Keratinocyte (primary cell): ENCODE measurements around the gene GLI3. TPM values are rescaled to one million over a fixed set of nuclear protein-coding genes. Genes with fewer than 3 reads are reported as not detected.

Source experiments
- DNase-seq: peaks from one replicate; pipeline ENCODE4 v3.0.0-alpha.2; 2011; ENCODE audit warnings: low read depth, missing footprints, low spot score
- FAIRE-seq: peaks from 2 replicates; lab custom pipeline; 2011; peaks lifted over from hg19 to GRCh38; lab: Jason Lieb, UNC
- H2AFZ ChIP-seq: 2 replicates; pipeline ENCODE4 v1.6.0; 2012; ENCODE audit warnings: low read length, control low read depth, inconsistent platforms; ENCODE audit not compliant: control insufficient read depth
- H3K27ac ChIP-seq: 2 replicates; pipeline ENCODE4 v1.5.1; 2011; ENCODE audit warnings: low read length; ENCODE audit not compliant: control insufficient read depth, insufficient read depth
- H3K27me3 ChIP-seq: 3 replicates; pipeline ENCODE4 v1.6.0; 2011; ENCODE audit warnings: low read length; ENCODE audit not compliant: control insufficient read depth, insufficient read depth; ENCODE audit errors: extremely low read depth
- H3K36me3 ChIP-seq, 2 experiments: 2 replicates in 1 of 2; 3 replicates in 1 of 2; pipeline ENCODE4 v1.5.1; 2011; ENCODE audit warnings: low read length in 2 of 2, mild to moderate bottlenecking in 1 of 2; ENCODE audit not compliant: control insufficient read depth in 2 of 2, insufficient read depth in 2 of 2; ENCODE audit errors: extremely low read depth in 1 of 2
- H3K4me1 ChIP-seq: 3 replicates; pipeline ENCODE4 v1.5.1; 2011; ENCODE audit warnings: low read length; ENCODE audit not compliant: control insufficient read depth, insufficient read depth; ENCODE audit errors: extremely low read depth
- H3K4me2 ChIP-seq: 3 replicates; pipeline ENCODE4 v1.6.0; 2011; ENCODE audit warnings: low read depth, low read length; ENCODE audit not compliant: control insufficient read depth, insufficient read depth; ENCODE audit errors: extremely low read depth
- H3K4me3 ChIP-seq, 3 experiments: fragments of 200-600 bp in 1 of 3; sonication (generic) in 1 of 3; 2 replicates in 2 of 3; 3 replicates in 1 of 3; pipeline ENCODE4 v1.5.1; 2011 to 2016; ENCODE audit warnings: low read length in 3 of 3, mild to moderate bottlenecking in 3 of 3, control low read depth in 2 of 3, inconsistent platforms in 1 of 3, low read depth in 1 of 3, mixed read lengths in 1 of 3, mixed run types in 1 of 3, moderate library complexity in 1 of 3; ENCODE audit not compliant: control insufficient read depth in 2 of 3, insufficient read depth in 2 of 3; ENCODE audit errors: extremely low read depth in 1 of 3
- H3K79me2 ChIP-seq: 2 replicates; pipeline ENCODE4 v1.6.0; 2012; ENCODE audit warnings: low read length; ENCODE audit not compliant: control insufficient read depth, insufficient read depth
- H3K9ac ChIP-seq: 3 replicates; pipeline ENCODE4 v1.6.0; 2011; ENCODE audit warnings: low read length; ENCODE audit not compliant: control insufficient read depth, insufficient read depth; ENCODE audit errors: extremely low read depth
- H3K9me1 ChIP-seq: 3 replicates; pipeline ENCODE4 v1.6.0; 2011; ENCODE audit warnings: low read length; ENCODE audit not compliant: control insufficient read depth, insufficient read depth; ENCODE audit errors: extremely low read depth
- H3K9me3 ChIP-seq: 2 replicates; pipeline ENCODE4 v1.5.1; 2012; ENCODE audit warnings: low read depth, low read length; ENCODE audit not compliant: control insufficient read depth
- H4K20me1 ChIP-seq: 3 replicates; pipeline ENCODE4 v1.6.0; 2011; ENCODE audit warnings: low read length; ENCODE audit not compliant: control insufficient read depth, insufficient read depth; ENCODE audit errors: extremely low read depth
- CTCF ChIP-seq, 3 experiments: IDR thresholded peaks in 1 of 3; conservative IDR thresholded peaks in 1 of 3; optimal IDR thresholded peaks in 1 of 3; 2 replicates in 2 of 3; 3 replicates in 1 of 3; pipeline versions ENCODE3 to v1.5.1; 2011; ENCODE audit warnings: low read length in 3 of 3, mild to moderate bottlenecking in 3 of 3, moderate library complexity in 2 of 3, control low read depth in 1 of 3, inconsistent platforms in 1 of 3; ENCODE audit not compliant: insufficient read depth in 2 of 3; ENCODE audit errors: extremely low read depth in 1 of 3
- EZH2 ChIP-seq: IDR thresholded peaks from one replicate; pipeline ENCODE4 v1.6.1; 2012; ENCODE audit warnings: inconsistent platforms, mild to moderate bottlenecking, low read length, moderate library complexity
- dilution Hi-C: fragments of 300-500 bp; cut with MboI; formaldehyde crosslinking; loops from one replicate; pipeline ENCODE4 v1.7.0; 2020; ENCODE audit warnings: low sequenced_read_pairs; ENCODE audit not compliant: extremely low pct_ligation_motif_present
- polyA plus RNA-seq, 5 experiments: library from polyadenylated mRNA; depleted of rRNA in 3 of 5; stranded (reverse) in 3 of 5; stranded (forward) in 1 of 5; unstranded in 1 of 5; fragments of >200 nt; gene quantifications; 1 replicate in 1 of 5; 2 replicates in 3 of 5; 3 replicates in 1 of 5; pipeline versions ENCODE4 v1.2.1 to v1.2.3, GENCODE V29; 2011 to 2012; ENCODE audit warnings: missing spikeins in 2 of 5, low read depth in 1 of 5, low replicate concordance in 1 of 5

The GLI3 gene
- polyA plus RNA-seq, 1 donor (not counting 4 experiments of a cell fraction or from before 2014, with no cell fraction given) = 3.6 TPM

GRCh38 chr7:42023262-42023661 lies 213.7 kb downstream of the GLI3 start:
- H3K9ac ChIP-seq = no peak overlapping the region
- H3K9me1 ChIP-seq = no peaks in the 10 kb centered on the region
- H2AFZ ChIP-seq = no peak overlapping the region
- no peak for FAIRE-seq
- no peaks in the 10 kb centered on the region for H3K27me3 ChIP-seq
- H3K9me3 ChIP-seq = no peaks in the 10 kb centered on the region
- no peak for DNase-seq
- H3K4me2 ChIP-seq = no peak overlapping the region
- no peaks in the 10 kb centered on the region for H3K4me1 ChIP-seq
- H3K36me3 ChIP-seq = peaks cover 12 to 18% of the 10 kb centered on the region in 2 experiments
- no peak for TF ChIP-seq CTCF (optimal IDR thresholded peaks at IDR 0.05 in 1 of 3, IDR thresholded peaks at IDR 0.05 in 1 of 3, conservative IDR thresholded peaks at IDR 0.05 in 1 of 3; ENCODE audit: extremely low read depth in 1 of 3, insufficient read depth in 2 of 3, low read length in 3 of 3)
- no peak for TF ChIP-seq EZH2
- dilution Hi-C loops = no loop called here
- no peaks in the 10 kb centered on the region for H3K79me2 ChIP-seq
- H4K20me1 ChIP-seq = no peaks in the 10 kb centered on the region
- H3K4me3 ChIP-seq = no peak overlapping the region
- H3K27ac ChIP-seq = no peak overlapping the region

- Histone ChIP-seq H3K4me3 (no peak overlapping the region), H4K20me1 (no peaks in the 10 kb centered on the region), H3K27ac (no peak overlapping the region), H2AFZ (no peak overlapping the region), H3K9me3 (no peaks in the 10 kb centered on the region), H3K36me3 (peaks cover 12 to 18% of the 10 kb centered on the region in 2 experiments), H3K9me1 (no peaks in the 10 kb centered on the region), H3K9ac (no peak overlapping the region), H3K4me1 (no peaks in the 10 kb centered on the region), H3K4me2 (no peak overlapping the region), H3K79me2 (no peaks in the 10 kb centered on the region), H3K27me3 (no peaks in the 10 kb centered on the region)
- DNase-seq (no peak), FAIRE-seq (no peak)
- TF ChIP-seq CTCF (optimal IDR thresholded peaks at IDR 0.05 in 1 of 3, IDR thresholded peaks at IDR 0.05 in 1 of 3, conservative IDR thresholded peaks at IDR 0.05 in 1 of 3; ENCODE audit: extremely low read depth in 1 of 3, insufficient read depth in 2 of 3, low read length in 3 of 3) (no peak), EZH2 (no peak)
- dilution Hi-C loops = no loop called here
Measured at GRCh38 chr7:42022791-42023190, 214.2 kb downstream of the GLI3 start.
